NCI-H345 treated with DMSO at 0.1 percent for 48 hours (cell line): Measurements from ENCODE around the gene HECW1.
"Not testable (repeated sequence)": the region's sequence is repeated elsewhere in the genome, so short reads cannot be mapped to it uniquely, and the experiment has no call there.

Experiments used
- DNase-seq: peaks from one replicate; lab custom pipeline; 2025; ENCODE audit not compliant: unreplicated experiment; lab: John Stamatoyannopoulos, UW

The HECW1 gene

GRCh38 chr7:43111630-43112458, 603 bp upstream of the HECW1 start:
- DNase-seq, result no peak

- DNase-seq, result peak; percentile 37
These were observed 634 bp downstream of the HECW1 start for GRCh38 chr7:43112941-43113621.

DNA sequence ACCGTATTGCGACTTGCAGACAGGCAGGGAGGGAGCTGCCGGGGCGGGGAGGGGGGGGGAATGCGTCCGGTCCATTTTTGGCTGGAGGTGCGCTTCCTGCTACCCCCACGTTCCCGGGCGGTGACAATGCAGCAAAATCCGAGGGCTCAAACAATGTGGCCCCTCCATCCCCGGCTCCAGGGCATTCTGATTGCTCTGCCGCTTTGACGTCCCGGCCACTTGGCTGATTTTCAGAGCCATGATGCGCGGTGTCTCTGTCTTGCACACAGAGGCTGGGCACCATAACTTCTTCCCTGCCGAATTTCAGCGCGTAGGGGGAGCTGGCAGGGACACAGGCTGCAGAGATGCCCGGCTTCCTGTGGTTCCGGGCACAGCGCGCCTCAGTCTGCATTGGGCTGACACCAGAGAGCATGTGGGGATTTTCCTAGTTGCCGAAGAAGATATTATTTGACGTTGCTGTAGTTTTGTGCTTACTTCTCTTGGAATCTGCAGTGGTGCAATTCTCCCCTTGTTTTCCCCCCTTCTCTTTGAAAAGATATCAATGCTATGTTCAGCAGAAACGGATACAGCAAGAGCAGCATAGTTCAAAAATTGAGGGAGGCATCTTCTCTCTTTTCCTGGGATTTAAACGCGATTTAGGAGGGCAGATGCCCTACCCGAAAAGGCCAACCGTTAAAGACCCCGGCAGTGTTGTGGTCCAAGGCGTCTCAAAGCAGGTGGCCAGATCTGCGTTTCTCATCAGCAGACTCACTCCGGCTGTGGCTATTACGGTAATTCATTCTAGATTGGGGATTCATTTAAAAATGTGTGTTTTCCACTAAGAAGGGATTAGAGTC, 1.4 kb downstream of the HECW1 start:
- no peak for DNase-seq

- DNase-seq, result no peak
These were observed 2.0 kb downstream of the HECW1 start for GRCh38 chr7:43114458-43114780.

DNA sequence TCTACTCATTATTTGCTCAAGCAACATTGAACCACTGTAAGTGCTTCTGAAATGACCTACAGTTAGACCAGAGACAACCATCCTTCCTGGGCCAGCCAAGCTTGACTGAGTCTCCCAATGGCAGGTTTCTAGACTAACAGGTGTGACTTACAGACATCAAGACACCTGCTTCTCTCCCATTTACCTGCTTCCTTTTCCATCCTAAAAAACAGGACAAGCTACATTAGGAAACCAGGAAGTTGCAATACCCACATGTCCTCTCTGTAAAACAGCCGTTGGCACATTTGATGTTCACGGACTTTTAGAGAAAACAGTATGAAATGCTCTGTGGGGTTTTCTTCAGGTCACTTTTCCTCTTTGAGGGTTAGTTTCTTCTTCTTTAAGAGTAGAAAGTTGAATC, 4.0 kb downstream of the HECW1 start:
- no peak for DNase-seq

DNA sequence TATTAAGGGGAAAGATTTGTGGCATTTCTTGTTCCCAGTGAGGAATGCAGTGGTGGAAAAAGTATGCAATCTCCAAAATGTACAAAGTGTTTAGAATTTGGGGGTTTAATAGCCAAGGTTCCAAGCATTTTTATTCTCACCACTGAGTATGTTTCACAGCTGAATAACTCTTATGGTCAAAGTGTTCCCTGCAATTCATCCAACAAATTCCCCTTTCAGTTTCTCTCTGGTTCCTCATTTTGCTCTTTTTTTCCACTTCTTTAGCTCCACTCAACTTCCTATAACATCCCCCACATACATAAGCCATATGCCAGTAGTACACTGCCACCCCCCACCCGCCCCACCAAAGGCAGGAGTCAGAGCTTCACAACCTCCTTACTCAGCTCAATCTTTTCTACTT, 4.6 kb downstream of the HECW1 start:
- DNase-seq, result no peak

- no peak for DNase-seq
These were observed 5.4 kb downstream of the HECW1 start for GRCh38 chr7:43117861-43118260.

DNA sequence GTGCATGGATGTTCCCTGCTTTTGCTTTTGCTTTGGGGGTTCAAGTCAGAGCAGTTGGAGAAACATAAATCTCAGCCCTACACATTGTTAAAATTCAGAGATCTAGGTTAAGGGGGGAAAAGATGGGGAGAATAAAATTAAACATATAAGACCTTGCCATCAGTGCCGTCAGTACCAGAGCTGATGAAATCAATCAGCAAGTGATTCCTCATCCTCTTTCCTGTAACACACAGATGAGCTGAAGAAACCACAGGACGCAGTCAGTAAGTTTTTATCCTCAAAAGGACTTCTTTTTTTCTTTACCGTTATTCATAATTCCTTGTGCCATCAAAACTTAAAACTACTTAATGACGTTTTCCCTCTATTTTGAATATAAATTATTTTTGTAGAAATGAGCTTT, 5.9 kb downstream of the HECW1 start:
- no peak for DNase-seq

DNA sequence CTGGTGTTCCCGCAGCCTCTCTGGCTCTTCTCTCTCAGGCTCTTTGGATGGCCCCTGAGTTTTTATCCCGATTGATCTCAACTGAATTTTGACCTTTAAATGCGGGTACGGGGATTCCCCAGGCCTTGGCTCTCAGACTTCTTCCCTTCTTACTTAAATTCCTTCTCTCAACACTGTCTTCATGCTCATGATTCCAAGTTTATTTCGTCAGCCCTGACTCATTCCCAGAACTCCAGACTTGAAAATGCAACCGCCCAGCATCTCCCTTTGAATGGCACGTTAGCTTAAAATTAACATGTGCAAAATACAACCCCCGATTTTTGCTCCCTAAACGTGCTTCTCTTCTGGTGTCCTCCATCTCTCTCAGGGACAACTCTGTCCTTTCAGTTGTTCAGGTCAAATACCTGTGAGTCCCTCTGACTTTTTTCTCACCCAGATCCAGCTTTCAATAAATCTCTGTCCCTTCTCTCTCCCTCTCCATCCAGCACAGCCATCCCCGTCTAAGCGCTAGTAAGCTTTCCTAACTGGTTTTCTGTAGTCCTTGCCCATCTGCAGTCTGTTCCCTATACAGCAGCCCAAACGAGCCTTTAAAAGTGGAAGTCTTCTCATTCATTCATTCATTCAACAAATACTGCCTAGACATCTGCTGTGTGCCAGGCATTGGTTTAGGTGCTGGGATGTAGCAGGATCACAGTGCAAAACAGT, 7.1 kb downstream of the HECW1 start:
- DNase-seq, result no peak

DNA sequence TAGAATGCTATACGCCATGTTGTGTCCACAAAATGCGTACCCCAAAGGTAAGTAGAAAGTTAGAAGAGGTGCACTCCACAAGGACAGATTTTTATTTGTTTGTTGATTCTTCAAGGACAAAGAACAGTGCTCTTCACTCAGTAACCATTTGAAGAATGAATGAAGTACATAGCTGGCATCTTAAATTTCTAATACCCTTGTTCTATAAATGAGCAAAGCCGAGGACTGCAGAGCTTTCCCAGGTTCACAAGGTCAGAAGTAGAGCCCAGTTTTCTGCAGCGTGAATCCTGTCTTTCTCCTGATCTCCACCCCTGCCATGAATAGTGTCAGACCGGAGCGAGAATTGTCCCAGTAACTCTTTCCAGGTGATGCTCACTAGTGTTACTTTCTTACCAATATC, 9.5 kb downstream of the HECW1 start:
- DNase-seq, result no peak

- no peak for DNase-seq
These were observed 11.0 kb downstream of the HECW1 start for GRCh38 chr7:43123457-43123856.

DNA sequence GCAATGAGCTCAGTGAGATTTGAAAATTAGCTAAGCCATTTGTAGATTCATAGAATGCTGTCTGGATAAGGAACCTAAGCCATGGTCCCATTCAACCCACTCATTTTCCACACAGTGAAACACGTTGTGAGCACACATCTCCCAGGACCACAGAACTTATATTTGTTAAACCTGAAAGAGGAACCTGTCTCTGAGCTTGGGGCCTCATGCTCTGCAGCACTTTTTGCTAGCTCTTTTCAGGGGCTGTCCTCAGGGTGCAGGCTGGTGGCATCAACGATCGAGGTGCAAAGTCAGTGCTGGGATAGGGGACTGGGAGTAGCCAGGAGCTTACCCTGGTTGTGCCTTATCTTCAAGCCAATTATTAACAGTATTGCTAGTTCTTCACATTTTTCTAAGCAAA, 11.9 kb downstream of the HECW1 start:
- no peak for DNase-seq

DNA sequence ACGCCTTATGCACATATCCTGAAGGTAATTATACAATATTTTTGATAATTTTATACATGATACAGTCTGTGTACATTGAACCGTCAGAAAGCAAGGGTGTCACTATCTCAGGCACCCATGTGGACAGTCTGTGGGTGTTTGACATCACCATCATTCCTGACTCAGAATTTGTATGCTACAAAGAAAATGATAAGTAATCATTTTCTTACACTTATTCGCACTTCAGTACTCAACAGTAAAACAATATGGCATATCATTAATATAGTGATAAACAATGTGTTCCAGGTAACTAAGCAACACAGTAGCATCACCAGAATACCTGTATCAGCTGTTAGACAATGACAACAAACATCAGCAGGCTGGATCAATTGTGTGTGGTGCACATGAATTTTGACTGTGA, 17.9 kb downstream of the HECW1 start:
- no peak for DNase-seq

GRCh38 chr7:43135129-43135528, 22.7 kb downstream of the HECW1 start:
- no peak for DNase-seq

- DNase-seq, result no peak
These were observed 23.6 kb downstream of the HECW1 start for GRCh38 chr7:43136064-43136463.

DNA sequence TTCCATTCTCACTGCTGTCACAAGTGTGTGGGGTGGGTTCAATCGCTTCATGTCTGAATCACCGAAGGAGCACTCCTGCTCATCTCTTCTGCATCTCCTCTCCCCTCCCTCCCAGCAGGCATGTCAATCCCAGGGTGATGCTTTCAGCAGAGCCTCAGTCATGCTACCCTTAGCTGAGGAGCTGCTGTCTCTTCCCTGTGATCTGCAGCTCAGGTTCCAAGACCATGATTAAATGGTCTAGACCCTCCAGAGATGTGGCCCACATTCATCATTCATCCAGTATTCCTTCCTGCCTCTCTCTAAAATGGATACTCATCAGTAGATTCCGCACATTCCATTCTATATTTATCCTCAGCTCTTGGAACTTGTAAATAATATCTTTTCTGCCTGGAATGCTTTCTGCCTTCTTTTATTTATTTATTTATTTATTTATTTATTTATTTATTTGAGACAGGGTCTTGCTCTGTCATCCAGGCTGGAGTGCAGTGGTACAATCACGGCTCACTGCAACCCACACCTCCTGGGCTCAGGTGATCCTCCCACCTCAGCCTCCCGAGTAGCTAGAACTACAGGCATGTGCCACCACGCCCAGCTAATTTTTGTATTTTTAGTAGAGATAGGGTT, 24.8 kb downstream of the HECW1 start:
- not testable (repeated sequence) for DNase-seq

DNA sequence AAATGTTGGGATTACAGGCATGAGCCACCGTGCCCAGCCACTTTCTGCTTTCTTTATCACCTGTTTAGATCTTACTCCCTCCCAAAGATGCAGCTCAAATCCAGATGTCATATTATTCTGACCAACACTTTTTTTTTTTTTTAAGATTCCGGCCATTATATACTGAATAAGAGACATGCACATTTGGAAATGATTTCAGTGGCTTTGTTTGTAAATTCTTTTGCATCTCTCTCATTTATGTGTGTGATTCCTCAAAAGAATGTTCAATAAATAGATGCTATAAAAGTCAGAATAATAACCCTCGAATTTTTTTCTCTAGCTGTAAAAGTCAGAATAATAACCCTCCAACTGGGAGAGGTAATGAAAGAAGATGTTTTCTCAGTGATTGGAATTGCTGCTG, 25.4 kb downstream of the HECW1 start:
- DNase-seq, result no peak

DNA sequence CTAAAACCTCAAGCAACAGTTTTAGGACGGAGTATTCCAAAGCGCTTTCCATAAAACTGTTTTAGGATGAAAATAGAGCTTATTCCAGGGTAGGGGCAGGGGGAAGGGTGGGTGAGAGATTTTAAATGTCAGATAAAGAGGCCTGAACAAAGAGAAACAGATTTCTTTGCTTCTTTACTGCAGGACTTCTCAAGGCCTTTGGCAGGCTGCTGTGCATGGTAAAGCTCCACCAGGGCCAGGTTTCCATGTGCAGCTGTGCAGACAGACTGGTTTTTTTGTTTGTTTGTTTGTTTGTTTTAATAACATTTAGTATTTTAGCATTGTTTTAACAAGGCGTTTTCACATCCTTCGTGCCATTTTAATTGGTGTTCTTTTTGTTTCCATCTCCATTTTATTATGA, 26.3 kb downstream of the HECW1 start:
- DNase-seq, result no peak

DNA sequence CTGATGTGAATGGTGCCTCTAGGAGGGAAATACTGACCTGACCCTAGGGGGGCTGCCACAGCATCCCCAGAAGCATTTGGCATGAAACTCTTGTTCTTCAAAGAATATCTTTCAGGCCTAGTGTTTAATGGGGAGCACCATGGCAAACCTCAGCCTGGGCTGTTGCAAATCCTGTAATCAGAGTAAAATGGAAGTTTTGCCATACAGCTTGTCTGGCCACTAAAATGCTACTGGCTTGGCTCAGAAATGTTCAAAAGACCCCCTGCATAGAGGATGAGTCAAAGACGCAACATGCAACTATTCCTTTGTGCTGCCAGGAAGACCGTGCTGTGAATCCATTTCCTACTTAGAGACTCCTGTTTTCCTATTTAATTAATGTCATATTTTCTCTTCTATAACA, 26.7 kb downstream of the HECW1 start:
- no peak for DNase-seq

GRCh38 chr7:43140186-43140585, 27.7 kb downstream of the HECW1 start:
- DNase-seq, result no peak

DNA sequence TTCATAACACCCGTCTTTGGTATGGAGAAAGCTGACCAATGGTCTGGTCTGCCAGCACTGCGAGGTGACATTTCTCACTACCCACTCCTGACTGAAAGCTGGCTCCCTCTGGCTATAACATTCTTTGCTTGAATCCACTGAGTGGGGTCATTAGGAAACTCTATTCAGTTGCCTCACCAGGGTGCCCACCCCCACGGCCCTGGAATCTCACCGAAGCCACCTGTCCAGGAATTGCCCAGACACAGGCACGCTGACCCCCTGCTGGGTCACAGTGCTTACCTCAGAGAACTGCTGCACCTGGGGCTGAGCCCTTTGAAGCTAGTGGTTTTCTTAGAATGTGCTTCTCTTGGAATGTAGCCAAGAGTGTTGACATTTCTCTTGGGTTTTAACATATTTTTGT, 28.6 kb downstream of the HECW1 start:
- DNase-seq, result no peak
